HEK293T (cell line): ENCODE measurements around the gene TMA7B.

Experiments
- ARNT ChIP-seq: fragments of 450-650 bp; IDR thresholded peaks from 2 replicates; pipeline ENCODE4 v1.6.1; 2017; ENCODE audit warnings: mild to moderate bottlenecking
- BHLHE40 ChIP-seq: fragments of 450-650 bp; IDR thresholded peaks from 2 replicates; pipeline ENCODE4 v1.6.1; 2016; ENCODE audit warnings: mild to moderate bottlenecking, moderate library complexity, borderline replicate concordance
- ELF4 ChIP-seq: fragments of 450-650 bp; IDR thresholded peaks from 2 replicates; pipeline ENCODE4 v1.6.1; 2017; ENCODE audit warnings: antibody characterized with exemption
- FOXA1 ChIP-seq: fragments of 450-650 bp; IDR thresholded peaks from 2 replicates; pipeline ENCODE4 v1.6.1; 2016; ENCODE audit warnings: mild to moderate bottlenecking
- FOXK2 ChIP-seq: fragments of 450-650 bp; IDR thresholded peaks from 2 replicates; pipeline ENCODE4 v1.6.1; 2016; ENCODE audit warnings: mild to moderate bottlenecking
- FOXM1 ChIP-seq: fragments of 450-650 bp; IDR thresholded peaks from 2 replicates; pipeline ENCODE4 v1.6.1; 2017; ENCODE audit warnings: mild to moderate bottlenecking, borderline replicate concordance
- L3MBTL2 ChIP-seq: fragments of 450-650 bp; conservative IDR thresholded peaks from 2 replicates; pipeline ENCODE4 v1.6.1; 2016; ENCODE audit warnings: mild to moderate bottlenecking
- LEF1 ChIP-seq: fragments of 450-650 bp; IDR thresholded peaks from 2 replicates; pipeline ENCODE4 v1.6.1; 2017; ENCODE audit warnings: mild to moderate bottlenecking, borderline replicate concordance
- PKNOX1 ChIP-seq: fragments of 450-650 bp; IDR thresholded peaks from 2 replicates; pipeline ENCODE4 v1.6.1; 2016
- SP1 ChIP-seq: fragments of 450-650 bp; IDR thresholded peaks from 2 replicates; pipeline ENCODE4 v1.6.1; 2017
- SUZ12 ChIP-seq: fragments of 450-650 bp; IDR thresholded peaks from 2 replicates; pipeline ENCODE4 v1.6.1; 2016; ENCODE audit warnings: mild to moderate bottlenecking
- TARDBP ChIP-seq: fragments of 450-650 bp; IDR thresholded peaks from 2 replicates; pipeline ENCODE4 v1.6.1; 2016
- ZNF384 ChIP-seq: fragments of 450-650 bp; IDR thresholded peaks from 2 replicates; pipeline ENCODE4 v1.6.1; 2016

- TF ChIP-seq SUZ12 = no peak
- TF ChIP-seq ZNF384 = no peak
- no peak for TF ChIP-seq TARDBP
- TF ChIP-seq PKNOX1 = no peak
- TF ChIP-seq FOXA1 = no peak
- no peak for TF ChIP-seq FOXM1
- TF ChIP-seq ELF4 = no peak
- no peak for TF ChIP-seq ARNT
- no peak for TF ChIP-seq FOXK2
- TF ChIP-seq BHLHE40 = no peak
- no peak for TF ChIP-seq L3MBTL2
- no peak for TF ChIP-seq LEF1
- TF ChIP-seq SP1 = no peak
Measured at GRCh38 chr22:39956932-39957664, 3.1 kb upstream of the TMA7B start.
